ENCODE data around the gene PACRG.

PACRG gene

GRCh38 chr6:162684961-162685360 lies 42.8 kb upstream of the PACRG start:
- no peak for DNase-seq (ENCODE audit: extremely low read depth, low read depth)
- TF ChIP-seq CTCF (IDR thresholded peaks at IDR 0.05; ENCODE audit: low read depth, low read length) = no peak

GRCh38 chr6:162685586-162685985 lies 42.2 kb upstream of the PACRG start:
- DNase-seq (ENCODE audit: extremely low read depth, low read depth) = no peak
- no peak for TF ChIP-seq CTCF (IDR thresholded peaks at IDR 0.05; ENCODE audit: low read depth, low read length)

- no peak for DNase-seq (ENCODE audit: extremely low read depth, low read depth)
- no peak for TF ChIP-seq CTCF (IDR thresholded peaks at IDR 0.05; ENCODE audit: low read depth, low read length)
Measured at GRCh38 chr6:162688751-162689345, 38.9 kb upstream of the PACRG start.

- DNase-seq (ENCODE audit: extremely low read depth, low read depth) = no peak
Measured at GRCh38 chr6:162690158-162690557, 37.6 kb upstream of the PACRG start.

GRCh38 chr6:162697872-162698403 lies 29.8 kb upstream of the PACRG start:
- no peak for DNase-seq (ENCODE audit: extremely low read depth, low read depth)

More at GRCh38 chr6:162690158-162690557, 37.6 kb upstream of the PACRG start:
- TF ChIP-seq CTCF (IDR thresholded peaks at IDR 0.05; ENCODE audit: low read depth, low read length) = no peak

GRCh38 chr6:162698440-162698839 lies 29.3 kb upstream of the PACRG start:
- no peak for DNase-seq (ENCODE audit: extremely low read depth, low read depth)
- no peak for TF ChIP-seq CTCF (IDR thresholded peaks at IDR 0.05; ENCODE audit: low read depth, low read length)

More at GRCh38 chr6:162697872-162698403, 29.8 kb upstream of the PACRG start:
- TF ChIP-seq CTCF (IDR thresholded peaks at IDR 0.05; ENCODE audit: low read depth, low read length) = no peak

GRCh38 chr6:162699961-162700360 lies 27.8 kb upstream of the PACRG start:
- TF ChIP-seq CTCF (IDR thresholded peaks at IDR 0.05; ENCODE audit: low read depth, low read length) = no peak
- DNase-seq (ENCODE audit: extremely low read depth, low read depth) = no peak

All from AG09319 (cell line).